Fibroblast of the aortic adventitia (primary cell): Measurements from ENCODE around the gene TNS3. TPM values are rescaled to one million over a fixed set of nuclear protein-coding genes. Genes with fewer than 3 reads are reported as not detected.
A peak's percentile ranks its signal among the peaks of the same experiment; 100 is the strongest.

Experiments
- DNase-seq: peaks from one replicate; pipeline ENCODE4 v3.0.0-alpha.2; 2010; ENCODE audit warnings: low read depth
- H3K4me3 ChIP-seq: 2 replicates; pipeline ENCODE4 v1.5.1; 2011; ENCODE audit warnings: low read depth, mild to moderate bottlenecking, control low read depth, low read length, moderate library complexity
- CTCF ChIP-seq: IDR thresholded peaks from 2 replicates; pipeline ENCODE4 v1.5.1; 2011; ENCODE audit warnings: mild to moderate bottlenecking, low read length, control low read depth, inconsistent platforms; ENCODE audit not compliant: insufficient read depth
- total RNA-seq: library from RNA; depleted of rRNA; stranded (reverse); fragments of >200 nt; gene quantifications from 2 replicates; pipeline ENCODE4 v1.2.3, GENCODE V29; 2012; ENCODE audit warnings: low replicate concordance

The TNS3 gene
- total RNA-seq, 1 donor = 28.3 TPM

GRCh38 chr7:47452715-47453092 is 129.2 kb downstream of the TNS3 start:
- H3K4me3 ChIP-seq = no peak overlapping the region
- TF ChIP-seq CTCF = no peak
- no peak for DNase-seq

- TF ChIP-seq CTCF = no peak
- H3K4me3 ChIP-seq = no peak overlapping the region
Measured at GRCh38 chr7:47452295-47452694, 129.6 kb downstream of the TNS3 start.

GRCh38 chr7:47451851-47452205 is 130.1 kb downstream of the TNS3 start:
- no peak for TF ChIP-seq CTCF
- DNase-seq = peak; percentile 52
- H3K4me3 ChIP-seq = no peak overlapping the region

More at GRCh38 chr7:47452295-47452694, 129.6 kb downstream of the TNS3 start:
- no peak for DNase-seq

GRCh38 chr7:47449810-47450590 is 131.9 kb downstream of the TNS3 start:
- no peak for TF ChIP-seq CTCF
- no peak overlapping the region for H3K4me3 ChIP-seq
- DNase-seq = peak; percentile 37

- no peak overlapping the region for H3K4me3 ChIP-seq
- no peak for TF ChIP-seq CTCF
- no peak for DNase-seq
Measured at GRCh38 chr7:47448971-47449370, 132.9 kb downstream of the TNS3 start.

GRCh38 chr7:47447621-47448349 is 134.1 kb downstream of the TNS3 start:
- DNase-seq = no peak
- no peak overlapping the region for H3K4me3 ChIP-seq
- no peak for TF ChIP-seq CTCF
